OCI-LY3 (cell line): Measurements from ENCODE around the gene RHD.

Experiments used
- CTCF ChIP-seq: fragments of 200-600, 300-600 bp; sonication (generic); IDR thresholded peaks from 2 replicates; pipeline ENCODE4 v1.5.1; 2014; ENCODE audit warnings: antibody characterized with exemption, low read length, low read depth
- EZH2phosphoT487 ChIP-seq: fragments of 200-600 bp; shearing (Covaris generic); IDR thresholded peaks from 2 replicates; pipeline ENCODE4 v1.6.1; 2018; ENCODE audit warnings: antibody characterized with exemption, mixed run types, low read depth

GRCh38 chr1:25238046-25238445, 34.3 kb upstream of the RHD start:
- no peak for TF ChIP-seq CTCF
- no peak for TF ChIP-seq EZH2phosphoT487
